ENCODE data around the gene GATAD2A. TPM values are rescaled to one million over a fixed set of nuclear protein-coding genes. Genes with fewer than 3 reads are reported as not detected.

GATAD2A gene
- total and polyA plus RNA-seq, 2 of the 8 experiments (the other 6 are each of a cell fraction or from before 2014, with no cell fraction given): 38.4 to 205 TPM

DNA sequence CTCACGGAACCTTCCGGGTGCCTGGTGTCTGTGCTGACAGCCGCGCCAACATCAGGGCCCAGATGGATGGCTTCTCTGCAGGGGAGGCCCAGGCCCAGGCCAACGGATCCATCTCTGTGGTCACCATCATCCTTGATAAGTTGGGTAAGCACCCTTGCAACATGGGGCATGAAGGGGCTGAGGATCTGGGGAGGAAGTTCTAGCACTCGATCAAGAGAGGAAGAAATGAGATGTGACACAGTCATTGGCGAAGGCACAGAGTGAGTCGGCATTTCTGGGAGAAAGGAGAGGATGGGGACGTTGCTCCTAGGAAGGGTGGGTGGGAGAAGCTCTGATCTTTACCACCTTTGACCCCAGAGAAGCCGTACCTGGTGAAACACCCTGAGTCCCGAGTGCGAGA is 137.0 kb downstream of the GATAD2A start:
- CTCF ChIA-PET (ENCODE audit: partially characterized antibody): interaction anchor here (1.6 to 15.7 kb wide), 3 partner anchors 10 to 21 kb away, joined by 6 to 223 read pairs (median 9); no protein-coding TSS in a partner anchor
- no peak overlapping the region for H3K14ac ChIP-seq (ENCODE audit: insufficient read length)

More for the DNA sequence above, 137.0 kb downstream of the GATAD2A start:
- Histone ChIP-seq H4K91ac (replicated peaks; ENCODE audit: insufficient read length, low read length) (no peak overlapping the region), H4K20me1 (replicated peaks in 1 of 2; ENCODE audit: control insufficient read depth in 1 of 2, insufficient read depth in 2 of 2, low read length in 2 of 2) (peaks cover 3% of the 10 kb centered on the region in 2 experiments), H3K23ac (ENCODE audit: insufficient read length) (no peak overlapping the region), H4K5ac (ENCODE audit: insufficient read length, low read depth, low read length) (no peak overlapping the region), H2AFZ (ENCODE audit: low read length) (no peak overlapping the region), H3K36me3 (ENCODE audit: control insufficient read depth in 2 of 4, insufficient read depth in 4 of 4, low read length in 3 of 4) (no peaks in the 10 kb centered on the region), H3K27ac (ENCODE audit: low read depth, low read length) (no peak overlapping the region), H3K9ac (replicated peaks in 1 of 4; ENCODE audit: extremely low read depth in 1 of 4, low read depth in 3 of 4, low read length in 3 of 4) (no peak overlapping the region), H4K8ac (ENCODE audit: extremely low read depth, insufficient read depth, low read length) (no peak overlapping the region), H3K23me2 (ENCODE audit: low read depth, low read length) (peaks cover 9% of the 10 kb centered on the region; the same call in 1 of the 2 replicates), H3K4ac (replicated peaks; ENCODE audit: insufficient read length, low read depth, low read length) (no peak overlapping the region), H2BK5ac (ENCODE audit: low read depth, low read length) (no peak overlapping the region), H3K4me1 (replicated peaks in 1 of 4; ENCODE audit: control insufficient read depth in 3 of 4, insufficient read depth in 4 of 4, low read length in 3 of 4) (peaks cover 0 to 8% (median 3%) of the 10 kb centered on the region in 4 experiments; a peak in 3 of 7 replicates), H3K9me3 (ENCODE audit: insufficient read depth in 2 of 2, low read depth in 1 of 2, low read length in 1 of 2) (peaks cover 0 to 4% of the 10 kb centered on the region in 2 experiments; a peak in 1 of 4 replicates), H2BK120ac (replicated peaks; ENCODE audit: low read depth, low read length) (no peak overlapping the region), H2BK15ac (ENCODE audit: low read length) (no peak overlapping the region), H3K4me3 (ENCODE audit: extremely low read depth in 1 of 4, insufficient read depth in 2 of 4, low read depth in 3 of 4, low read length in 4 of 4) (no peak overlapping the region), H3K79me1 (ENCODE audit: low read depth, low read length) (no peaks in the 10 kb centered on the region), H3K18ac (ENCODE audit: extremely low read depth, low read length) (no peak overlapping the region), H2AK5ac (ENCODE audit: low read depth, low read length) (no peak overlapping the region; the same call in 1 of the 2 replicates), H3K79me2 (ENCODE audit: control insufficient read depth in 1 of 2, insufficient read depth in 2 of 2, low read length in 2 of 2) (no peaks in the 10 kb centered on the region), H3K27me3 (replicated peaks in 1 of 4; ENCODE audit: control insufficient read depth in 3 of 4, extremely low read depth in 1 of 4, insufficient read depth in 3 of 4, low read length in 3 of 4) (peaks cover 6 to 26% (median 20%) of the 10 kb centered on the region in 4 experiments), H2BK20ac (ENCODE audit: low read length) (0 out of 2 replicates have a peak overlapping the region, but pooled peaks have one; percentile 18), H3K56ac (replicated peaks; ENCODE audit: insufficient read length, low read depth, low read length) (no peak overlapping the region), H2BK12ac (ENCODE audit: low read depth, low read length) (peak overlapping the region; percentile 75; the same call in 1 of the 2 replicates), H3K4me2 (ENCODE audit: insufficient read depth in 1 of 2, low read depth in 2 of 2, low read length in 2 of 2) (no peak overlapping the region)
- FAIRE-seq (no peak), DNase-seq (ENCODE audit: low read depth in 1 of 2, low spot score in 2 of 2) (no peak)
- no peak for TF ChIP-seq RFX5 (IDR thresholded peaks at IDR 0.05; ENCODE audit: borderline replicate concordance, low read depth, low read length)
- no peak for TF ChIP-seq KDM1A (IDR thresholded peaks at IDR 0.05; ENCODE audit: borderline replicate concordance, low read length)
- TF ChIP-seq EGR1 (IDR thresholded peaks at IDR 0.05; ENCODE audit: borderline replicate concordance, low read depth, low read length): no peak
- no peak for TF ChIP-seq ZNF274 (IDR thresholded peaks at IDR 0.05; ENCODE audit: borderline replicate concordance, extremely low read depth, low read length)
- TF ChIP-seq NRF1 (IDR thresholded peaks at IDR 0.05; ENCODE audit: low read depth, low read length): no peak
- no peak for TF ChIP-seq EZH2 (IDR thresholded peaks at IDR 0.05; ENCODE audit: low read depth, low read length, severe bottlenecking)
- TF ChIP-seq RAD21 (IDR thresholded peaks at IDR 0.05 in 1 of 2, conservative IDR thresholded peaks at IDR 0.05 in 1 of 2; ENCODE audit: low read depth in 2 of 2, low read length in 2 of 2): no peak
- TF ChIP-seq CEBPB (IDR thresholded peaks at IDR 0.05; ENCODE audit: low read depth, low read length): no peak
- TF ChIP-seq KDM4A (IDR thresholded peaks at IDR 0.05; ENCODE audit: low read depth, low read length, severe bottlenecking): no peak
- TF ChIP-seq ASH2L (IDR thresholded peaks at IDR 0.05; ENCODE audit: low read length): no peak
- POLR2A ChIA-PET (ENCODE audit: partially characterized antibody): interaction anchor here (1.0 to 1.8 kb wide), 3 partner anchors 9 to 27 kb away, joined by 3 to 4 read pairs (median 4); partner anchors contain the start of gene NDUFA13
- 89% methylated on average over 12 of the region's 12 CpGs; no CpG with 5 or more reads in 1 of the 2 experiments for WGBS, 2 experiments (ENCODE audit: extremely low coverage in 1 of 2, insufficient coverage in 1 of 2, insufficient read length in 1 of 2, insufficient replicate concordance in 2 of 2, low coverage in 1 of 2, low lambda C conversion rate in 2 of 2, missing lambda C conversion rate in 1 of 2)

Measured in H1 (cell line).